Measurements from ENCODE around the gene CLDN2.
"Not testable (repeated sequence)": the region's sequence is repeated elsewhere in the genome, so short reads cannot be mapped to it uniquely, and the experiment has no call there.

CLDN2 gene

GRCh38 chrX:106963111-106963510 lies 42.9 kb downstream of the CLDN2 start:
- Histone ChIP-seq H3K4me1 (ENCODE audit: low read depth, poor library complexity, severe bottlenecking) (no peaks in the 10 kb centered on the region), H3K27me3 (ENCODE audit: insufficient read depth, low read depth) (no peaks in the 10 kb centered on the region), H3K27ac (no peak overlapping the region), H3K4me3 (IDR thresholded peaks at IDR 0.05; ENCODE audit: insufficient read depth, low read depth, low read length) (no peak overlapping the region), H3K79me2 (ENCODE audit: insufficient read depth, low read depth) (no peaks in the 10 kb centered on the region), H3K36me3 (ENCODE audit: insufficient read depth) (no peaks in the 10 kb centered on the region), H3K4me2 (no peak overlapping the region), H4K20me1 (ENCODE audit: insufficient read depth) (no peaks in the 10 kb centered on the region), H3K9ac (no peak overlapping the region), H2AFZ (ENCODE audit: low read depth) (no peak overlapping the region)
- TF ChIP-seq CTCF (conservative IDR thresholded peaks at IDR 0.05; ENCODE audit: low read depth, low read length): no peak

- H3K4me3 ChIP-seq (IDR thresholded peaks at IDR 0.05; ENCODE audit: insufficient read depth, low read depth, low read length): no peak overlapping the region
- H2AFZ ChIP-seq (ENCODE audit: low read depth): no peak overlapping the region
- H3K27me3 ChIP-seq (ENCODE audit: insufficient read depth, low read depth): no peaks in the 10 kb centered on the region
- H3K9ac ChIP-seq: no peak overlapping the region
- no peaks in the 10 kb centered on the region for H3K4me1 ChIP-seq (ENCODE audit: low read depth, poor library complexity, severe bottlenecking)
- H3K27ac ChIP-seq: no peak overlapping the region
- TF ChIP-seq CTCF (conservative IDR thresholded peaks at IDR 0.05; ENCODE audit: low read depth, low read length): no peak
- no peaks in the 10 kb centered on the region for H3K79me2 ChIP-seq (ENCODE audit: insufficient read depth, low read depth)
- no peaks in the 10 kb centered on the region for H4K20me1 ChIP-seq (ENCODE audit: insufficient read depth)
- H3K4me2 ChIP-seq: no peak overlapping the region
- H3K36me3 ChIP-seq (ENCODE audit: insufficient read depth): no peaks in the 10 kb centered on the region
Observed at GRCh38 chrX:106964290-106964689, 44.1 kb downstream of the CLDN2 start.

- H3K9ac ChIP-seq; H3K27ac ChIP-seq; H3K79me2 ChIP-seq (ENCODE audit: insufficient read depth, low read depth); H3K36me3 ChIP-seq (ENCODE audit: insufficient read depth); H3K4me3 ChIP-seq (IDR thresholded peaks at IDR 0.05; ENCODE audit: insufficient read depth, low read depth, low read length); H3K4me2 ChIP-seq; H3K27me3 ChIP-seq (ENCODE audit: insufficient read depth, low read depth); H3K4me1 ChIP-seq (ENCODE audit: low read depth, poor library complexity, severe bottlenecking); H2AFZ ChIP-seq (ENCODE audit: low read depth); H4K20me1 ChIP-seq (ENCODE audit: insufficient read depth): not testable (repeated sequence)
Observed at GRCh38 chrX:106966547-106966946, 46.3 kb downstream of the CLDN2 start.

- no peak overlapping the region for H3K4me2 ChIP-seq
- no peak overlapping the region for H2AFZ ChIP-seq (ENCODE audit: low read depth)
- H3K27ac ChIP-seq: no peak overlapping the region
Observed at GRCh38 chrX:106972896-106973295, 52.7 kb downstream of the CLDN2 start.

More at GRCh38 chrX:106972896-106973295, 52.7 kb downstream of the CLDN2 start:
- no peak for TF ChIP-seq CTCF (conservative IDR thresholded peaks at IDR 0.05; ENCODE audit: low read depth, low read length)
- no peaks in the 10 kb centered on the region for H3K79me2 ChIP-seq (ENCODE audit: insufficient read depth, low read depth)
- no peak overlapping the region for H3K4me3 ChIP-seq (IDR thresholded peaks at IDR 0.05; ENCODE audit: insufficient read depth, low read depth, low read length)
- no peaks in the 10 kb centered on the region for H3K36me3 ChIP-seq (ENCODE audit: insufficient read depth)
- no peaks in the 10 kb centered on the region for H3K27me3 ChIP-seq (ENCODE audit: insufficient read depth, low read depth)
- H4K20me1 ChIP-seq (ENCODE audit: insufficient read depth): no peaks in the 10 kb centered on the region
- no peak overlapping the region for H3K9ac ChIP-seq
- no peaks in the 10 kb centered on the region for H3K4me1 ChIP-seq (ENCODE audit: low read depth, poor library complexity, severe bottlenecking)

All from KMS-11 (cell line).